NB4 (cell line): ENCODE measurements around the gene FMNL2.

Experiments
- DNase-seq: peaks from one replicate; pipeline ENCODE4 v3.0.0; 2010; ENCODE audit warnings: low read depth
- H3K4me3 ChIP-seq: one replicate; pipeline ENCODE4 v1.5.1; 2011; ENCODE audit warnings: mild to moderate bottlenecking, low read depth, low read length, moderate library complexity
- CTCF ChIP-seq: IDR thresholded peaks from one replicate; pipeline ENCODE4 v1.5.1; 2012; ENCODE audit warnings: low read depth, low read length
- MAX ChIP-seq: IDR thresholded peaks from 2 replicates; pipeline ENCODE4 v1.6.1; 2011; ENCODE audit warnings: low read depth, low read length
- MYC ChIP-seq: IDR thresholded peaks from 2 replicates; pipeline ENCODE4 v1.6.1; 2011; ENCODE audit warnings: low read depth, low read length
- POLR2A ChIP-seq: IDR thresholded peaks from 2 replicates; pipeline ENCODE4 v1.6.1; 2011; ENCODE audit warnings: mild to moderate bottlenecking; ENCODE audit not compliant: insufficient read length; ENCODE audit errors: extremely low read depth

The FMNL2 gene

DNA sequence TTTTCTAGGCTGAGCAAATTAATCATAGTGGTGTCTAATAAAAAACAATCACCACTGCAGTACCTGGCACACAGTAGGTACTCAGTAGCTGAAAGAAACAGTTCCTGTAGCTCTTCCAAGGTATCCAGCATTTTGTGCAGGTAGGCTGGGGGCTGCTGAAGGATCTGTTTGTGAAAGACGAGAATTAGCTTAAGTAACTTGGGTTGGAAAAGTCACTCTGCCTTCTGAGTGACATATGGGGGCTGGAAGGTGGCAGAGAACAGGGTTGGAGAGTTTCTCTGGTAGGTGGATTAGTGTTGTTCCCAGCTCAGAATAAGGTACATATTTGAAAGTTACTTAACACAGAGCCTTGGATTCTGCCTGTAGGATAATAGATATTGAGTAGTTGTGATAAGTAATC is 72.8 kb downstream of the FMNL2 start:
- H3K4me3 ChIP-seq: no peak overlapping the region
- no peak for TF ChIP-seq CTCF
- TF ChIP-seq MYC: no peak
- no peak for TF ChIP-seq POLR2A
- TF ChIP-seq MAX: no peak

GRCh38 chr2:152408254-152408653 is 73.3 kb downstream of the FMNL2 start:
- DNase-seq: no peak
- no peak overlapping the region for H3K4me3 ChIP-seq
- no peak for TF ChIP-seq MAX
- no peak for TF ChIP-seq MYC
- TF ChIP-seq CTCF: no peak
- no peak for TF ChIP-seq POLR2A

More for the DNA sequence above, 72.8 kb downstream of the FMNL2 start:
- no peak for DNase-seq

GRCh38 chr2:152409386-152410164 is 74.6 kb downstream of the FMNL2 start:
- H3K4me3 ChIP-seq: no peak overlapping the region
- no peak for TF ChIP-seq CTCF
- TF ChIP-seq MYC: no peak
- TF ChIP-seq POLR2A: no peak
- TF ChIP-seq MAX: no peak
- no peak for DNase-seq

- H3K4me3 ChIP-seq: no peak overlapping the region
- DNase-seq: peak; percentile 36
- peak; percentile 16; the same call in 1 of the 2 replicates for TF ChIP-seq MAX
- no peak for TF ChIP-seq CTCF
Observed at GRCh38 chr2:152410165-152410597, 75.2 kb downstream of the FMNL2 start.

DNA sequence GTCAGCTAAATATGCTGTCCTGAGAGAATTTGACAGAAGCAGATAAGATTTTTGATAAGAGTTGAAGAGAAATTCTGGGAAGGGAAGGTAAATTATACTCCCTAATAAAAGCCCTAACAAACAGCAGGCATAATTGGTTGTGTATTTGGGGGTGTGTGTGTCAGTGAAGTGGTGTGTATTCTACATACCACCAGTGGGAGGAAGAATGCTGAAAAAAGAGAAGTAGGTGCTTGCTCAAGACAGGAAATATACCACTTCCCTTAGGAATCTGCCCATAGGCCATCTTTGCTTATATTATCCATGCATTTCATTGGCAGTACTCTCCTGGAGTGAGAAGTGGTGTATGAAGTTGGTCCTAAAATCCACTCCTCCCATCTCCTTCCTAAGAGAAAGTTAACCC is 76.2 kb downstream of the FMNL2 start:
- peak; percentile 66 for DNase-seq
- TF ChIP-seq MAX (no peak), CTCF (no peak), POLR2A (no peak), MYC (no peak)
- H3K4me3 ChIP-seq: no peak overlapping the region
